ENCODE measurements around the gene FLVCR2.

DNA sequence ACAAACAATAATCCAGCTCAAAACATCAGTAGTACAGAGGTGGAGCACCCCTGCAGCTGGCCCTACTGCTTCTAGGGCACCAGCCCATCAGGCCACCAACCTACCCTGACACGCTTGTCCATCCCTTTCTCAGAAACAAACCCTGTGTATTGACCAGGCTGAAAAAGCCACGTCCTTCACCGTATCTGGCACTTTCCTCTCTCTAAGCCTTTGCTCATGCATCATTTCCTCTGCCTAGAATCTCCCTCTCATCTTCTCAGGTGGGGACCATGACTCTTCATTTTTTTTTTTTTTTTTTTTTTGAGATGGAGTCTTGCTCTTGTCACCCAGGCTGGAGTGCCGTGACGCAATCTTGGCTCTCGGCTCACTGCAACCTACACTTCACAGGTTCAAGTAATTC, 25.3 kb upstream of the FLVCR2 start:
- TF ChIP-seq CTCF (IDR thresholded peaks at IDR 0.05) (no peak), POLR2A (IDR thresholded peaks at IDR 0.05) (no peak)

All from body of pancreas (tissue), 4 donors.